Renal cortex interstitium (tissue), 11 donors: ENCODE data around the gene MIAT. TPM values are rescaled to one million over a fixed set of nuclear protein-coding genes. Genes with fewer than 3 reads are reported as not detected.

Experiments used
- DNase-seq, 11 donors: peaks; one replicate each; pipeline ENCODE4 v3.0.0-alpha.2; 2013; ENCODE audit warnings: low read depth in 9 of 11, low spot score in 4 of 11; ENCODE audit errors: extremely low read depth in 1 of 11
- polyA plus RNA-seq, 3 donors: library from polyadenylated mRNA; unstranded; fragments of 120-200 nt; gene quantifications; one replicate each; pipeline ENCODE4 v1.2.1, GENCODE V29; 2013; ENCODE audit not compliant: insufficient read length in 3 of 3

Gene MIAT
- polyA plus RNA-seq, 3 donors: 0.47 to 0.85 (median 0.52) TPM

GRCh38 chr22:26660961-26661578, 3.7 kb downstream of the MIAT start:
- DNase-seq: no peak

GRCh38 chr22:26662160-26662559, 4.8 kb downstream of the MIAT start:
- no peak for DNase-seq

DNA sequence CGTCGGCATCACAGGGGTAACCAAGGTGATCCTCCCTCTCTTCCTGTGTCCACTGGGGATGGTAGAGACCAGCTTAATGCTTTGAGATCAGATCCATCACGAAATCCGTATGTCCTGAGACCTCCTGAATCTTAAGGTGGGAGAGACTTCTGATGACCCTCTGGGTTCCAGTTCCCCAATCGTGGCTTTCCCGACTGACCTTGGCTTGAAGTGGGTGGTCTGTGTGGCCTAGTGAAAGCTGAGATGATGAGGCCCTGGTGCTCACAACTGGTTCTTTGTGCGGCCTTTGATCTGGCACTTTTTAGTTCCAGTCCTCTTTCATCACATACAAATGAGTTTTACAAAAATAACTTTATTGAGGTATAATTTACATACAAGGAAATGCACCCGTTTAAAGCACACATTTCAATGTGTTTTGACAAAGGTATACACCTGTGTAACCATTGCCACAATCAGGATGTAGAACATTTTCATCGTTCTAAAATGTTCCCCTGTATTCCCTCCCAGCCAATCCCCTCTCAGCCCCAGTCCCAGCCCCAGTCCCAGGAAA, 6.1 kb downstream of the MIAT start:
- no peak for DNase-seq

DNA sequence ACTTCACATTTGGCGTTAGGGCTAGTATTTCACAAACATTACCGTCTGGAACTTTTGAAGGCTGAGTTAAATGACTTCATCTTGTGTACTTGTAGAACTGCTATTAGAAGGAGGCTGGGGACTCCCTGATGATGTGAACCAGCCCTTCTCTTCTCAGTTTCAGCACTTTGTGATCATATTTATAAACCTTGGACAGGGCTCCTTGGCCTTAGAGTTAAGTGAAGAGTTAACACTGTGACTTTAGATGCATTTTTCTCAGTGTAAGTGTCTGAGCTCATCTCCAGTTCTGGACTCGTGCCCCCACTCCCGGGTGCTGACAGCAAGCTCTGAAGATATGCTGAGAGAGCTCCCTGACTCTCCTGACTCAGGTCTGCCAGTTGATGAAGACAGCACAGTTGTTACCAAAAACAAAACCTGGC, 8.4 kb downstream of the MIAT start:
- no peak for DNase-seq

GRCh38 chr22:26667140-26667539, 9.8 kb downstream of the MIAT start:
- DNase-seq: no peak

DNA sequence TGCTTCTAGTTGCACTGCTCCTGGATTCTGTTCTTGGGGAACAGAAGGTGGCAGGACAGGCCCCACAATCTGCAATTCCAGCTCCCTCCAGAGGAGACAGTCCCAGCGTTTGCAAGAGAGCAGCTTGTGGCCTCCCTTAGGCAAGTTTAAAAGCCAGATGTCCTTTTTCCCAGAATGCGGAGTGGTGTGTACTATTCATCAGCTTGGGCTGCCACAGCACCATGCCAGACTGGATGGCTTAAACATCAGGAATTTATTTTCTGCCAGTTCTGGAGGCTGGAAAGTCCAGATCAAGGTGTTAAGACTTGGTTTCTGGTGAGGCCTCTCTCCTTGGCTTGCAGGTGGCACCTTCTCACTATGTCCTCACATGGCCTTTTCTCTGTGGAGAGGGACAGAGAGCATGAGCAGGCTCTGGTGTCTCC, 11.7 kb downstream of the MIAT start:
- no peak for DNase-seq

GRCh38 chr22:26670459-26670858, 13.1 kb downstream of the MIAT start:
- DNase-seq: no peak

- DNase-seq: no peak
Observed at GRCh38 chr22:26671317-26672059, 14.1 kb downstream of the MIAT start.

DNA sequence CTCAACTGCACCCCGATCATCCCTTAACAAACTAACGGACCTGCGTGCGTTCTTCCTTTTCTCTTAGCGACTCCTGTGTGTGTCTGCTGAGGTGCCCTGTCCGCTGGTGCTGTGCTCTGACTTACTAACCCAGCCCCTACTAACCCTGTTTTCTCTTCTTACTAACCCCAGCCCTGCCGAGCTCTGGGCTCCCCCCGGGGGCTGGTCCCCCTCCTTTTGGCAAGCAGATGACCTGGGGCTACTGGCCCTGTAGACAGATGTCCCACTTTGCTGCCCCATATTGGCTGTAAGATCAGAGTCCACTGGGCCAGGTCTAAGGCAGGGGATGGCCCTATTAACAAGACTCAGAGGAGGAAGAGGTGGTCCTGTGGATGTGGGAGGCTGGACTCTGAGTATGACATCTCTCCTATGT, 14.7 kb downstream of the MIAT start:
- no peak for DNase-seq

DNA sequence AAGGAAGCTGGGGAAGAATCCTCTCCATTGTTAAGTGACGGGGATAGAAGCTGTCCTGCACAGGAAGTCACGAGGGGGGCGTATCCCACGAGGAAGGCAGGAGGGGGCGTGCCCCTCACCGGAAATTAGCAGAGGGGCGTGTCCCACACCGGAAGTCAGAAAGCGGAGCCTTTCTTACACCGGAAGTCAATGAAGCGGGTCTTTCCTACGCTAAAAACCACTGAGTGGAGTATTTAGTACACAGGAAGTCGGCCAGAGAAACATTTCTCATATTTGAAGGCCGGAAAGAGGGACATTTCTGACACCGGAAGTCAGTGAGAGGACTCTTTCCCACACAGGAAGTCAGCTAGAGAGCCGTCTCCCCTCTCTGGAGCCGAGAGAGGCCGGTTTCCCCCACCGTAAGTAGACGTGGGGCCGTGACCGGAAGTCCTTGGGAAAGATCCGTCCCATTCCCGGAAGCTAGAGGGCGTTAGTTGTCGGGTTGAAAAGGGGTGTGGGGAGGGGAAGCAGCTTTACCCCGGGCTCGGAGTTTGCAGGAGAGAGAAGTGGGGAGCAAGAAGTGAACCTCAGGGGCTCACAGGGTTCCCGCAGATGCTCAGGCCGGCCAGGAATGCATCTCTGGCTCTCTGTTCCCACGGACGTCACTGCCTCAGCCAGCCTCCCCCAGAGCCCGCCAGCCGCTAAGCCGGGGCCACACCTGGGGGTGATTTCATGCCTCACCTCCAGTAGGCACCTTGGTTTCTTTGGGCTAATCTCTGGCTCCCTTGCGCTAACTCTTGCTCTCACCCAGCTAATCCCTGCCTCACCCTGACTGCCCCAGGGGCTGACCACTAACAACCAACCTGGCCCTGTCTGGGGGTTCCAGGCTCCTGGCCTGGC, 15.4 kb downstream of the MIAT start:
- peak; percentile 87 to 96 (median 92) for DNase-seq

GRCh38 chr22:26673486-26673885, 16.1 kb downstream of the MIAT start:
- DNase-seq: no peak

DNA sequence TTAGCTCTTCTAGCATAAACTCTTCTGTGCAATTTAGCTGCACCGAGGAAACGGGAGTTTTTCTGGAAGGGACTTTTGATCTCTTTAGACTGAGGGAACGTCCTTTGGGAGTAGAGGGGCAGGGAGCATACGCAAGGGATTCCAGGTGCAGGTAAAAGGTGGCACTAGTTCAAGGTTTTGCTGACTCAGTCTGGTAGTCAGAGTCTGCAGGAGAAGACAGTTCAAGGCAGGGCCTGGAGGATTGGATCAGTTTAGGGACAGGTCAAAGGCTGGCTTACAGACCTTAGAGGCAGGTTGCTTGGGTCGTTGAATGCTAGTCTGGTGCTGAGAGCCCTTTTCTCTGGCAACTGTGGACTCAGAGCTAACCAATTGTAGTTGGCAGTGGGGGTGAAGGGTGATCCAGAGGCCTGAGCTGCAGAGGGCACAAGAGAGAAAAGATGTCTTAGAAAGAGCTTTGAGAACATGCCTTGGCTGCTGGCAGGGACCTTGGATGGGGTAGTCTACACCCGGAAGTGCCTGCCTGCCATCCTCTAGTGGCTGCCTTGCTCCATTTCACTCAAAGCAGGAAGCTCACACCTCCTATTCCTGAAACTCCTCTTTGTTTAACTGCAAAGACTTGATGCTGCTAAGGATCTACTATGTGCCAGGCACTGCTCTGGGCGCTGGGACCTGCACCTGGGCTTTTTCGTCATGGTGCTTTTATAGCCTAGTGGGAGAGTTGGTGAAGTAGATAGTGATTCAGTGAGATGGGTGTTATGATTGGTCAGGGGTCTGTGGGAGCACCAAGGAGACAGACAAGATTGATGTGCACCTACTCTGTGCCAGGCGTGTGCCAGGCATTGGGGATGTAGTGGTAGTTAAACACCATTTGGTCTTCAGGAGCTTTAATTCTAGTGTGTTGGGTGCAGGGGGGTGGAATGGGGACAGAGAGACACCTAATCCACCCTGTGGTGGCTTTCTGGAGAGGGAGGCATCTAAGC, 17.1 kb downstream of the MIAT start:
- no peak for DNase-seq

DNA sequence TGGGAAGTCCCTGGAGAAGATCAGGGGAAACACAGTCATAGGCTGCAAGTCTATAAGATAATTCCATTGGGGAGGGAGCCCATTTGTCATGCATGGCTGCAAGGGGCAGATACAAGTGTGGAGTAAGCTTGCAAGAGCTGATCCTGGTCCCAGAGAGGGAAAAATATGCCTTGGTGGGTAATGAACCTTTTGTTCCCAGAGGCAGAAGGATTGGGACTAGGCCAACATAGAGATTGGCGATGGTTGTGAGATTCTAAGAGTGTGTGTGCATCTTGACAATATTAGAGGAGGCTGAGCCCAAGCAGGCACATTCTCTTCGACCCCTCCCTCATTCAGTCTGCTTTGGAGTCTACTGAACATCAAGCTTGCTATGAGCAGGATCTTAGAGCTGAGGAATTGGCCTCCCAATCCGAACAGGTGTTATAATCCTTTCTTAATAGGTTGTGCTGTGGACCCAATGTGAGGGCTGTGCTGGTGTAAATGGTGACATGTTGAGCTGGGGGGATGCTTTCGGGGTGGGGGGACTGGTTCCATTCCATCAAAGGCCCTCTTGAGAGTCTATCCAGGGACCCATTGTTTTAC, 18.4 kb downstream of the MIAT start:
- no peak for DNase-seq

GRCh38 chr22:26677217-26677616, 19.8 kb downstream of the MIAT start:
- DNase-seq: no peak

DNA sequence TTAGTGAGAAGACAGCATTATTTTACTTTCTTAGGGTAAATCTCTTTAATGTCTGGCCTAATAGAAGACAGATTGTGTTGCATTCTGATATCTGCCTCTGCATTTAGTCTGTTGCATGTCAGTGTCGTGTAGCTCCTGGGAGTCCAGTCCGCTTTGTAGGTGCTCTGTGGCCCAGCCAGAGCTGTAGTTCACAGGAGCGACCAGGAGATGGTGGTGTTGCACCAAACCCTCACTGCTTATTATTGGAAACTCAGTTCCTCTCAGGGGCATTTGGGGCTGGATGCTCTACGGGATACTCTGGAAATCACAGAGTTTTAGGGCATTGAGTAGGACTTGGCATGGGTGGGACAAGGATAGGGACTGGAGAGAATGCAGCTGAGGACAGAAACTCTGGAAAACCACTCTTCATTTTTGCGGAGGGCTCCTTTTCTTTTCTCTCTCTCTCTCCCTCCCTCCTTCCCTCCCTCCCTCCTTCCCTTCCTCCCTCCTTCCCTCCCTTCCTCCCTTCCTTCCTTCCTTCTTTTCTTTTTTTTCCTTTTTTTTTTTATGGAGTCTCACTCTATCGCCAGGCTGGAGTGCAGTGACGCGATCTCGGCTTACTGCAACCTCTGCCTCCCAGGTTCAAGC, 21.7 kb downstream of the MIAT start:
- peak in 9 of 11 donors; percentile 56 to 74 (median 65) for DNase-seq

DNA sequence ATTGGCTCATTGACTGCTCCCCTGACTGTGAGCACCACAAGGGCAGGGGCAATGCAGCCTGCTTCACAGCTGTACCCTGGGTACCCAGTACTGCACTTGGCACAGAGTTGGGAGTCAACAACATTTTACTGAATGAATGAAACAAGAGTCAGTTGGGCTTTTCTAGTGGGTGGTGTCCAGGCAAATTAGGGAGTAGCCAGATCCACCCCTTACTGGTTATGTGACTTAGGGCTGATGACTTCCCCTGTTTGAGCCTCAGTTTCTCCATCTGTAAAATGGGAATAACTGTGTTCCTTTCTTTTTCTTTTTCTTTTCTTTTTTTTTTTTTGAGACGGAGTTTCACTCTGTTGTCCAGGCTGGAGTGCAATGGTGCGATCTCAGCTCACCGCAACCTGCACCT, 23.1 kb downstream of the MIAT start:
- no peak for DNase-seq

GRCh38 chr22:26681395-26681821, 24.0 kb downstream of the MIAT start:
- no peak for DNase-seq

DNA sequence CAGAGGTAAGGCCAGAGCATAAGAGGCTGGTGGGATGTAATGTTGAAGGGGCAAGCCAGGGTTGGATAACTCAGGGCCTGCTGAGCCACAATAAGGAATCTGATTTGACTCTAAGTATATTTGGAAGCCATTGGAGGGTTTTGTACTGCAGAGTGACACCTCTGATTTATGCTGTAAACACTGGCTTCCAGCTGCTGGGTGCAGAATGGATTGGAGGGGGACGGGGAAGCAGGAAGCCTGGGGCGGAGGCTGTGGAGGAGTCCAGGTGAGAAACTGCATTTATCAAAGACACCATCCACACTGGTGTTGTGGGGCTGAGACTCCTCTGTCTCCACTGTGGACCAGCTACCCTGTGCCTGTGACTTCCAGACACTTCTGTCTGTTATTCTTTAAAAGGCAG, 26.8 kb downstream of the MIAT start:
- no peak for DNase-seq
